D721Med (cell line): ENCODE measurements around the gene KCP.

Source experiments
- DNase-seq: peaks from one replicate; pipeline ENCODE4 v3.0.0; 2011; ENCODE audit warnings: low spot score; ENCODE audit not compliant: insufficient read length
- FAIRE-seq: peaks from 2 replicates; lab custom pipeline; 2011; peaks lifted over from hg19 to GRCh38; lab: Jason Lieb, UNC
- CTCF ChIP-seq: IDR thresholded peaks from 2 replicates; pipeline ENCODE4 v1.5.1; 2012; ENCODE audit warnings: mild to moderate bottlenecking, control low read depth; ENCODE audit not compliant: insufficient read depth; ENCODE audit errors: missing control alignments

The KCP gene

GRCh38 chr7:128858380-128859231 is 51.9 kb downstream of the KCP start:
- no peak for TF ChIP-seq CTCF
- no peak for FAIRE-seq
- DNase-seq = no peak

DNA sequence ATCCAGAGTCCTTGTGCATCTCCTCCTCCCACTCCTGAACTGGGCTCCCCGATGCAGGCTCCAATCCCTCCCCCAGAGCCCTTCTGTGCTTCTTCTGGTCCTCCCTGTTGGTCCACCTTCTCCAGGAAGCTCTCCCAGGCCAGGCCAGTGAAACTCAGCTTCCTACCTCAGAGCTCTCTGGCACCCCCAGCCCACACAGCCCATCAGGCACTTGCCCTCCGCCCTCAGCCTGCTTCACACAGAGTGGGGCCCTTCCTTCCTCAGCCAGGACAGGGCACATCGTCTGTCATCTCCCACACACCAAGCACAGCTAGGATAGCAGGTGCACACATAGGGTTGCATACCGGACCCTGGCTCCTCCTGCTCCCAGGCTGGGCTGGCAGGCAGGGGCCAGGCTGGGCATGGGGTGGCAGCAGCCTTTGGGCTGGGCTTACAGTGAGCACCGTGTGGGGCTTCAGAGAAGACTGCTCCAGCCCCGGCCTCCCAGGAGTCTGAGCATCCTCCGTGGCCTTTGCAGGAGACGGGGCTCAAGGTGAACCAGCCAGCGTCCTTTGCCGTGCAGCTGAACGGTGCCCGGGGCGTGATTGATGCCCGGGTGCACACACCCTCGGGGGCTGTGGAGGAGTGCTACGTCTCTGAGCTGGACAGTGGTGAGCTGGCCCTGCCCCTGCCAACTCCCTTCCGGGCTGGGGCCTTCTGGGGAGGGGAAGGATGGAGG is 54.3 kb downstream of the KCP start:
- TF ChIP-seq CTCF = no peak
- FAIRE-seq (no peak), DNase-seq (no peak)

DNA sequence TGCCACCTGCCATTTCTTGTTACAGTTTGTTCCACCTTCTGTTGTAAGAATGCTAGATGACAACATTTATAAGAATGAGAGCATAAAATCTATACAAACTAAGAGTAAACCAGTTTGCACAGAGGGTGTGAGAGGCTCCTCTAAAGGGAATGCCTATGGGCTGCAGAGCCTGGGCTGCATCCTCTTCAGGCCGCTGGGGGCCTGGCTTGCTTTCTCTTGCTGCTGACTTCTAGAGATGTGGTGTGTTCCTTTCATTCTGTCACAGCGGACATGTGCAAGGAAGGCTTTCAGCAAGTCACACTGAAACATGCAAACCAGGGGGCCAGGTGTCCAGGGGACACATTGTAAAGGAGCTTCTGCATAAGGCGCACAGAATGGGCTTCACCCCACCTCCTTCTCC is 55.0 kb downstream of the KCP start:
- TF ChIP-seq CTCF = no peak
- DNase-seq = no peak
- no peak for FAIRE-seq

GRCh38 chr7:128854396-128854795 is 56.1 kb downstream of the KCP start:
- no peak for TF ChIP-seq CTCF
- DNase-seq (no peak), FAIRE-seq (no peak)

- DNase-seq (no peak), FAIRE-seq (no peak)
- TF ChIP-seq CTCF = no peak
Observed at GRCh38 chr7:128853799-128854198, 56.7 kb downstream of the KCP start.

- FAIRE-seq (no peak), DNase-seq (no peak)
- TF ChIP-seq CTCF = no peak
Observed at GRCh38 chr7:128852537-128853254, 57.8 kb downstream of the KCP start.
